GM21423 (cell line): ENCODE data around the gene PREX1.
"Not testable (repeated sequence)": the region's sequence is repeated elsewhere in the genome, so short reads cannot be mapped to it uniquely, and the experiment has no call there.

Experiments used
- ATAC-seq: cut with Tn5 transposase; IDR thresholded peaks from one replicate; pipeline ENCODE4 v1.9.1; 2021; ENCODE audit warnings: mild to moderate bottlenecking, moderate library complexity; ENCODE audit not compliant: unreplicated experiment

Gene PREX1

DNA sequence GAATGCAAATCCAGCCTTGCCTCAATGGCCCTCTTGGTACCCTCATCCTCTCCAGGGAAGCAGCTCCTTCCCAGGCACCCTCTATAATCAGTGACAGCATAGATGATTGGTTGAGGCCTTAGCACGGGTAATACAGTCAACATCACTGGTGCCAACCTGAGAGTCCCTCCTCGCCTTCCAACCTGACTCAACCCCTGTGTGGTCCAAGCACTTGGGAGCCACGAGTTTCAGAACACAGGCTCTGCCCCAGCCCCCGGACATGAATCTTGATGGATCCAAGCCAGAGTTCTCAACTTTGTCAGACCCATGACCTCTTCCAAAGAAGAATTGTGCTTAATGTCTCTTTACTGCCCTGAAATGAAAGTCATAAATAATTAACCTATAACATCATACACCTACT is 213.9 kb downstream of the PREX1 start:
- ATAC-seq: no peak

DNA sequence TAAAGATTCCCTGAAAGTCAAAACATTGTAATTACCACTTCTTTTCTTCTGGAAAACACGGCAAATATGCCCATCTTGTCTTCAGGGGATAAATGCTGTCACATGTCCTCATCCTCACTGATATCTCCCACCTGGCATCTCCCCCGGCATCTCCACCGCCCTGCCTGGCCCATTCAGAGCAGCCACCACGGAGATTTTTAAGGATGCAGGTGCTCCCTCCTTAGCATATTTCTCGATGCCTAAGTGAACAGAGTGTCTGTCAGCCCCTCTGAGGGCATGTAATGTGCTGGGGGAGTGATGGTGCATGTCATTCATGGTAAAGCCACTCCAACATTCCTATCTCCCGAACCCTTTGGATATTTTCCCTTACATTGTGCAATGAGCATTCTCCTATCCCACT is 215.5 kb downstream of the PREX1 start:
- ATAC-seq: no peak

DNA sequence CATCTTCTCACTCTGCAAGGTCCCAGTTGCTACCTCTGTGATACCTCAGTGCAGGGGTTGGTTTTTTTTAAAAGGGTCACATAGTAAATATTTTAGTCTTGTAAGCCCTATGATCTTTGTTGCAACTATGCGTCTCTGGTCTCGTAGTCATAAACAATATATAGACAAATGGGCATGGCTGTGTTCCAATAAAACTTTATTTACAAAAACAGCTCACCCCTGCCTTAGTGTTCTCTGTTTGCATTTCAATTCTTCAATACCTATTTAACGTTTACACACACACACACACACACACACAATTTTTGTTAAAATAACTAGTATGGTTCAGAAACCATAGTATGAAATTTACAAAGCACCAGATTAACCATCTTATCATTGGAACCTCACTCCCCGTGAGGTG is 216.8 kb downstream of the PREX1 start:
- ATAC-seq: no peak

DNA sequence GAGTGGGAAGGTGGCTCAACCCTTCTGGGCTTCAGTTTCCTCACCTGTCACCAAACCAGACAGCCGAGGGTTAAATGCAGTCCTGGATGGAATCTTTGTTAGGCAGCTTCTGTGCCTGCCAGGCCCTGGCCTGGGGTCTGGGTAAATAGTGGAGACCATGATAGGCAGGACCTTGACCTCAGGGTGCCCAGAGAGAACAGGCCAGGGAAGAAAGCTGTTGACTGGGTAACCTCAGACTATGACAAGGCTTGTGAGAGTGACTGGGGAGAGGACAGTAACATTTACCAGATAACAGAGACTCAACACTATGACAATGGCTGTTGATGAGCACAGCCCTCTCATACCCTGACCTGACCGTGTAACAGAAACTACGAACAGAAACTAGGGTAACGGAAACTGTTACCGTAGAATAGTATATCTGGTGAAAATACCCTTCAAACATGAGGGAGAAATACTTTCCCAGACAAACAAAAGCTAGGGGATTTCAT is 218.3 kb downstream of the PREX1 start:
- peak; percentile 75 for ATAC-seq

DNA sequence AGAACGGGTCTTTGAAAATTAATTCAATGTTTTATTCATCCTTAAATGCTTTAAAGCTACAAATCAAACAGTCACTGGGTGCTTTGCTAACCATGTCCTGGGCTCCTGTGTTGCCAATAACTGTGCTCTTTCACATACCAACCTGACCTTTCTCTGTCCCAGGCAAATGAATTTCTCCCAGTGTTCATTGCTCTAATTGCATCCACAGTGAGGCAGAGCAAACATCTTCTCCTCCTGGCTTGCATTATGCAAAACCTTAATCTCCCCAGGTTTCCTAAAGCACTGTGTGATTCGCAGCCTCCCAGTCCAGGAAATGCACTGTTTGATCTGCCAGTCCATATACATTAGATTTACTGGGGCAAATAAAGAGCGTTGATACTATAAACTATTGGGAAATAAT is 219.0 kb downstream of the PREX1 start:
- ATAC-seq: no peak

DNA sequence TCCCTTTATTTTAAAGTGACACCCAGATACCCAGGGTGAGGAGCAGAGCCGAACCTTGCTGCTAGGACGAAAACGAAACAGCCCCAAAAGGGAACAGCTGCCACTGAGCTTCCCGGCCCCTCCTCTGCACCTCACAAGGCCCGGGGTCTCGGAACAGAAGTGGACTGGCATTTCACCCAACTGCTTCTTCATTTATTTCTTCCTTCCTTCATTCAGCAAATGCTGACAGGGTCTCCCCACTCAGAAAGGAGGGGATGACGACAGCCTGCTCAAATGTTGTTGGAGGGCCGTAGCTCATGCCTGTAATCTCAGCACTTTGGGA is 220.3 kb downstream of the PREX1 start:
- ATAC-seq: no peak

DNA sequence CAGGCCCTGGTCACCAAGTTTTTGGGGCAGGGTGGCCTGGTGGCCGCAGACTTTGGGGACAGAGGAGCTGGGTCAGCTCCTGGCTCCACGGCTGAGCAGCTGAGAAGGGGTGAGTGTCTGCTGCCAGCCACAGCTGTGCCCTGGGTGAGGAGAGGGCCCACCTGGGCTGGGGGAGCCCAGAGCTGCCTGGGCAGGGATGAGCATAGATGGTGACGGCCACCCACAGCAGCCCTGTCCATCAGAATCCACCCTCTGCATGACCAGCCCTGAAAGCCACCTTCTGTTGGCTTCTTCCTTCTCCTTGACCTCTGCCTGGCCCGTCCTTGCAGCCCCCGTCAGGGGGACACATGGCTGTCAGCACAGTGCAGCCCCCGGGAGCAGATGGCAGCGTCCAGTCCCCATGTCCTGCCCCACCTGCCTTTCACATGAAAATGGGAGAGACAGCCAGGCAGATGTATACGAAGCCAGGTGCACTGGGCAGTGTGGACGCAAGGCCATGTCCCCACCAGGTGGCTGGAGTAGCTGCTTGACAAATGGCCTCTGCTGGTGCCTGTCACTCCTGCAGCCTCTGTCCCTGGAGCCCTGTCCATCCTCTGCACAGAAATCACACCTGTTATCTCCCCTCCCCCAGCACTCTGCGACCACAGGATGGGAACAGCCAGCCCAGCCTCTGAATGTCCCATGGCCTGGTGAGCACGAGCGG is 220.8 kb downstream of the PREX1 start:
- no peak for ATAC-seq

DNA sequence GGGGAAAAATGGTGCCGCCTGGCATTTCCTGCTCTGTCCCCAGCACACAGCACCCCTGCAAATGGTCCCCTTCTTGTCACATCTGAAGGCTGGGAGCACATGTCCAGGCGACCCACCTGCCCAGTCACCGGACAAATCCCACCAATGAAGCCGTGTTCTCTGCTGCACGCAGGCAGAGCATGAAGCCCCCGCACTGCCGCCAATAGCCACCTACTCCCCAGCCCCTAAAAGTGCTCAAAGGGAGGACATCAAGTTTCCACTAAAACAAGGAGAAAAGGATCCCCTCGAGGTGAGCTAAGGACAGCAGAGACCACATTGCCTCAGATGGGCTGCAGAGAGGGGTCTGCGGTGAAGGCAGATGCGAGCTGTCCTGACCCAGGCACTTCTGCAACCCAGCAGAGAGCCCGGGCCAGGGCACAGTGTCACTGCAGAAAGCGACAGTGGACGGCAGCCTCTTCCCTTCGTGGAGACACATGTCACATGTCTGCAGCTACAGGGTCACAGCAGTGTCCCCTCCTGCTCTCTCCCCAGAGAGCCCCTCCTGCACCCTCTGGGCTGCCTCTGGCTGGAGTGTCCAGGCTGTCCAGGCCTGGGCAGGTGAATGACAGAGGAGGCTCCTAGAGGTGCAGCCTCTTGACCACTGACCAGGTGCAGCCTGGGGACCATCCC is 221.5 kb downstream of the PREX1 start:
- ATAC-seq: no peak

DNA sequence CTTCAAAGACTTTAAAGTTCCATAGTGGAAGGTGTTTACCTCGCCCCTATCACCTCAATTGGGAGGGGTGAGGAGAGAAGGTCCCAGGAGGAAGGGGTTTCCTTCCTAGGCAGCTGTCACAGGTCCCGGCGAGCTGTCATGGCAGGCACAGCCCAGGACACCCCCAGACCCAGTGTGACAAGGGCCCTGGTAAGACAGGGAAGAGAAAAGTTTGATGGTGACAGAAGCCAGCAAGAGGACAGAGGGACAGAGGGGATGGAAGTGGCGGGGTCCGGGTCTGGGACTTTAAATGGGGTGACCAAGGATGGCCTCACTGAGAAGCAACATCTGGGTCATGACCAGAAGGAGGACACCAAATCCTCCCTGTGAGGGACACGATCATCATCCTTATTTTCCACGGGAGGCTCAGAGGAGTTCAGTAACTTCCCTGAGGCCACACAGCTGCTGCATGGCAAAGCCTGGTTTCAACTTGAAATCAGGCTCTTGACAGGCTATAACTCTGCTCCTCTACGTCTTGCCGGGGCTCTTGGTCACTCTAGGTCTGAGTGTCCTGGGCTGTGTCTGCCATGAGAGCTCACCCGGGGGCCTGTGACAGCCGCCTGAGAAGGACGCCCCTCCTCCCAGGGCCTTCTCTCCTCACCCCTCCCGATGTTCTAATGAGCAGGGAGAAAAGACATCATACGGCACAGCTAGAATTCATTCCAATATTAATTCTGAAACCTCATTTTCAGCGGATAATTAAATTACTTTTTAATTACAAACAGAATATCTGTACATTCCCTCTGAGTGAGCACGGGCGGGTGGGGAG is 222.2 kb downstream of the PREX1 start:
- no peak for ATAC-seq

DNA sequence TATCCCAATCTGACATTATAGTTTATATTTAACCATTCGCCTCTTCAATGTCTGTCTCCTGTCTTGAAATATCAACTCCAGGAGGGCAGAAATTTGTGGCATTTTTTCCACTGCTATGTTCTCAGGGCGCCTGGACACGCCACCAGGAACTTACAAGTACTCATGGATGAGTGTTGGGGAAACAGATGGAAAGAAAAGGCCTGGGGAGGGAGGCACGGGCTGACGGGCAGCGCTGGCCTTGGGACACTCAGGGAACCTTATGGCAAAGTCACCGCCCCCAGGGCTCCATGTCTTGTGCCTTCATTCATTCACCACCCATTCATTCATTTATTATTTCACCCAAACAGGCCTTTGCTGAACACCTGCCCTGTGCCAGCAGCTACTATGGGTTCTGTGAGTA is 222.9 kb downstream of the PREX1 start:
- no peak for ATAC-seq

DNA sequence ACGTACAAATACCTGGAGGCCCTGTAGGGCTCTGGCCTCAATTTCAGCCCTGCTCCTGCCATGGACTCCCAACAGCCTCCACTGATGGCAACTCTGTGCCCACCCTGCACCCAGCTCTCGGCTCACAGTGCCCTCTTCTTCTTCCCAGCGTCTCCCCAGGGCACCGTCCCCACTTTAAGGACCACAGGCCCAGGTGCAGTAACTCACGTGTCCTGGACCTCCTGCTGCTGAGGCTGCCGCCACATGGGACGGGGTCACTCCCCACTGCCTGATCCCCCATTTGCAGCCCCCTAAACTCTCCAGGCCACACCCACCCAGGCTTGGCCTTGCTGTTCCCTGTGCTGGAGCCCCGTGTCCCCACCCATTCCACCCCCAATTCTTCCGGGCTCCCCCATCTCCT is 223.4 kb downstream of the PREX1 start:
- no peak for ATAC-seq

DNA sequence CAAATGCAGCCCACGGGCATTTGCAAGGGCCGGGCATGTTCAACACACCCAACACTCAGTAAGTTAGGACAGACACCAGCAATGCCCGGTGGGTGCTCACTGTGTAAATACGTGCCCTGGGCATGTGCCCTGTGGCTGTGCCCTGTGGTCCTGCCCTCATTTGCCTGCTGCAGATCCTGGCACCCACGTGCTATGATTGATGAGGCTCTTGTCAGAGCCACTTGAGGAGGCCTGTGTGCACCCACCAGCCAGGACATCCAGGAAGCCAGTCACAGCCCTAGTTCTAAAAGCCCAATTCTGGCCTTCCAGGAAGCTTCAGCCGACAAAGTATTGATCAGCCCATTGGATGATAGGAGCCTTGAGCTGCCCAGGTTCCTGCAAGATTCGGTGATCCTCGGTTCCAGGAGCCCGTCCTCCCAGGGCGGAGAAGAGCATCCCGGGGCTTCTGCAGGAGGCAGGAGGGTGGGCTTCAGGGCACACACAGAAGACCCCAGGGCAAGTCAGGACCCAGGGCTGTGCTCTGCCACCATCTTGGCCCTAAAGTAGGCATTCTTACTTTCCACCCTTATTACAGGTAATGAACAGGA is 223.9 kb downstream of the PREX1 start:
- ATAC-seq: no peak

DNA sequence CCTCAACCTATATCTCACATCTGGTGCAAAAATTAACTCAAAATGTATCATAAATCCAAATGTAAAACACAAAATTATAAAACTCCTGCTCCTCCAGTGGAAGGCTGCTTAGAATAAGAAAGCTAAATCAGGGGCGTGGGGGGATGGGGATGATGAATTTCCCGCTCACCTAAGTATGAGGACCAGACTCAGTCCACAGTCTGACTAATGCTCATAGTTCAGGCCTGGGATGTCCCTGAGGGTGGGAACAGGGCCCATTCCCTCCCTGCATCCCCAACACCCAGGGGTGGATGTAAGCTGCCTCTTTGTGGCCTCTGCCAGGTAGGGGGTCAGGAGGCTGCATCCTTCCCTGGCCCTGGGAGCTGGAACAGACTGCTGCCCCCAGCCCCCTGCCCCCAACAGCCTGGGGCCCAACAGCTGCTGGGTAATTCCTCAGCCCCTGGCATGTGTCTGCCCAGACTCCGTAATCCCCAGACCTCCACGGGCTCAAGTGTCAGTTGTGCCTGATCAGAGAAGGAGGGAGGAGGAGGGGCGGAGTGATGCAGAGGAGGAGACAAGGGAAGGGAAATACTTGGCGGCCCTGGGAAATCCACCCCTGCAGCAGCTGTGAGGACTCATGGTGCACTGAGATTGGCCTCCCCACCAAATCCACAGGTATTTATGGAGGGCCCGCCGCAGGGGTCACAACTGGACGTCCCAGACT is 224.5 kb downstream of the PREX1 start:
- no peak for ATAC-seq

DNA sequence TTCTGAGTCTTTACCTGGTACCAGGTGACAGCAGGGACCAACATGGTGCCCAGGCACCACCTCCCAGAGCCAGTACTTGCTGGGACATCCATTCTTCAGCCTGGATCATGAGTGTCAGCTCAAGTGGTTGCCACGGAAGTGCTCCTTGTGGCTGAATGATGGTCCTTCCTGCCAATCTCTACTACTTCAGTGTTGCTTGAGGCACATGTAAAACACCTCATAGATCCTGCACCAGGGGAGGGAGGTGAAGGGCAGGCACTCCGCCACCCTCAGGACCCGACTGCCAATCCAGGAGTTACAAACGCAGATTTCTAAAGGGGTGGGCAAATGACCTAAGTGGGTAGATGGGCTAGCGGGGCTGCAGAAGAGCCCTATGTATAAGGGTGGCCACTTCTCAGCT is 226.0 kb downstream of the PREX1 start:
- no peak for ATAC-seq

DNA sequence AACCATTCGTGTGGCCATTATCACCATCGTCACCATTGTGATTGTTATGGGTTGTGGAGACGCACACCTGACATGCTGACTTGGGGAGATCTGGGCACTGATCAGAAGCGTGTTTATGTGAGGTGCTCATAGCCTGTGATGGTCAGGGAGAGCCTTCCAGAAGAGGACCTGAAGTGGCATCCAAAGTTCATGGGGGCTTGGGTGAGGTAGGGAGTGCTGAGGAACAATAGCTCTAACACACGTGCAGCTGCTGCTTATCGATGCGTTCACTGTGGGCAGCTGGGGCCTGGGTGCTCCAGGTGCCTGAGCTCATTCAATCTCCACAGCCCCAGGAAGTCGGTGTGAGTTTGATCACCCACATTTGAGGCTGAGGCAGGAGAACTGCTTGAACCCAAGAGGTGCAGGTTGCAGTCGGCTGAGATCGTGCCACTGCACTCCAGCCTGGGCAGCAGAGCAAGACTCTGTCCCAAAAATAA is 227.3 kb downstream of the PREX1 start:
- ATAC-seq: no peak

DNA sequence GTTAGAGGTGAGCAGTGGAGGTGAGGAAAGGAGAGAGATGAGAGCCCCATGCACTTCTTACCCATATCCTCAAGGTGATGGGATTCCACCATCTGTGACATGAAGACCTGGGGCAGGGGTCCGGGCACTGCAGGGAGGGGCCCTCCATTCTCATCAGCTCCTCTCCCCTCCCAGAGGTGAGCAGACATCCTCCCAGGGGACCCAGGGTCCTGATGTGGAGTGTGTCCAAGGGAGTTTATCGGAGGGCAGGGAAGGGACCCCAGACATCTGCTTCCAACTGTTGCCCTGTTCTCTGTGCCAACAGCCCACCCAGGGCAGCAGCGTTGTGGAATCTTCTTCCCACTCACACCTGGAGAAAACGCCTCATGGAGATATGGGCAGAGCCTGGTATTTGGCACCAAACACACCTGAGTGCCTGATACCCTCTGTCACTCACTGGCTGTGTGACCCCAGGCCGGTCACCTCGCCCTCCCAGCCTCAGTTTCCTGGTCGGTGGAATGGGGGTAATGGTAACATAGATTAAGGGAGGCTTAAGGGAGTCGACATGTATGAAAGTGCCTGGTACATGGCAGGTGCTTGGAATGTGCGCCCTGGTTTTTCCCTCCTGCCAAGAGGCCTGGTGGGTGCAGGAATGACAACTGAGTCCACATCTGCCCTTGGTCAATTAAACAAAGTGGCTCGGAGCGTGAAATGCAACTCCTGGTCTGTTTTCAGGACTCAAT is 227.9 kb downstream of the PREX1 start:
- ATAC-seq: no peak

DNA sequence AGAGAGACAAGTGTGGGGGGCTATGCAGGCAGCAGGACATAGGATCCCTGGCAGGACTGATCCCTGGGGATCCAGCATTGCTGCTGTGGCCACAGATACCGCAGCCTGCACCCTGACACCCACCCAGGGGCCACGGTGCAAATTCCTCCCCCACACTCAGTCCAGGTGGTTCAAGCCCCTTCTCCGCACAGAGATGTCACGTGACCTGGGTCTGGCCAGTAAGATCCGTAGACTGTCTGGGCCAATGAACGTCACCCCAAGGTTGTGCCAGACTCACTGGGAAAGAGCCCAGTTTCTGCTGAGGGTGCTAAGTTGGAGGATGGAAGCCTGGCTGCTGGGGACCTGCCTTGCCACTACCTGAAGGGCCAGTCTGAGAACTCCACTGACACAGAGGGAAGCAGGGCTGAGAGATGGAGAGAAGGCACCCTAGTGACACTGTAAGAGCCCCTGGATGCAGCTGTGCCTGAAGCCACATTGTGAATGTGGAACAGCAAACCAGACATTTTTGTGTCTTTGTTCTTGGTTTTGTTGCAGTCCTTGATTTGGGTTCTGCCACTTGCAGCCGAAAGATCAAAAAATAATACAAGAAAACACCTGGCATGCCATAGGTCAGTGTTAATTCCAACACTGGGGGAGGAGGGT is 228.6 kb downstream of the PREX1 start:
- ATAC-seq: no peak

DNA sequence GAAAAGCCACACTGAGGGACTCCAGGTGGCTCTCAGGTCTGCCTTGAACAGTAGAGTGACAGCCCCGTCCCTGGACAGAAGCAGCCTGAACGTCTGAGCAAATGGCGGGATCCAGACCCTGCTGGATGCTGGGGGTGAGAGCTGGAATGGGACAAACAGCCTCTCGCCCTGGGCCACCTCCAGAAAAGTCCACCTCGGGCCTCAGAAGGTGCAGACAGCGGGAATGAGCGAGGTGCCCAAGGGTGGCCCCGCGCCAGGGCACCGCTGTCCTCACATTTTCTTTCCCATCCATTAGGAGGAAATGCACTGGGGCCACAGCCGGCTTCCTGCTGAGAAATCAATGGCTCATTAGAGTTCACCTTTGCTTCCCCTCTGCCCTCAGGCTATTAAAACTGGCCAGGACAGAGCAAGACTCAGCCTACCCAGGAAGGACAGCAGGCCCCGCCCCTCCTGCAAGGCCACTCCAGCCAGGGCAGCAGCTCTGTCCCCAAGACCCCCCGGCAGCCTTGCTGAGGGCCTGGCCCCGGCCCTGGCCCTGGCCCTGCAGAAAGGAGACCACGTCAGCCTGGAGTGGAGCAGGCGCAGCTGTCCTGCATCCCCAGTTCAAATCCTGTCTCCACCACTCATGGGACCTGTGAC is 229.4 kb downstream of the PREX1 start:
- not testable (repeated sequence) for ATAC-seq
